SU-DHL-6 (cell line): ENCODE data around the gene CADM2.

Experiments used
- EZH2phosphoT487 ChIP-seq: fragments of 200-600 bp; sonication (generic), shearing (Covaris generic); conservative IDR thresholded peaks from 2 replicates; pipeline ENCODE4 v1.6.1; 2018; ENCODE audit warnings: mild to moderate bottlenecking, antibody characterized with exemption, low read length, moderate library complexity, mixed read lengths
- TF ChIP-seq, protein P1 (sequence below): fragments of 200-600 bp; sonication (generic); IDR thresholded peaks from one replicate; pipeline ENCODE4 v1.5.1; 2017; ENCODE audit warnings: antibody characterized with exemption, mild to moderate bottlenecking, low read length, moderate library complexity; ENCODE audit not compliant: insufficient read depth, poor library complexity, severe bottlenecking

DNA sequence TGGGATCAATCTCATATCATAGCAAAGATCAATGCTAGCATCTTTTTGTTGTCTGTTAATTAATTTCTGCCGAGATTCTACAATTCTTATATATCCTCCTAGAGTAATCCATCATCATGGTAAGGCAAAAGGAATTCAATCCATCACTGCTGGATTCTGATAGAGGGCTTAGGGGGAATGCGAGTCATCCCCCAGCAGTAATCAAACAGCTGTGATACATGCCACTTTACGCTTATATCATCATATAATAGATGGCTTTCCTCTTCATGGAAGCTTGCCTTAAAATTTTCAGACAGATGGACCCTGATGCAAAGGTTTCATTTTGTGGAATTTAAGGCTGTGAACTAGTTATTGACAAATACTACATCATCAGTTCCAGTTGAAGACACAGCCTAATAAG is 645.9 kb downstream of the CADM2 start:
- TF ChIP-seq, protein P1, sequence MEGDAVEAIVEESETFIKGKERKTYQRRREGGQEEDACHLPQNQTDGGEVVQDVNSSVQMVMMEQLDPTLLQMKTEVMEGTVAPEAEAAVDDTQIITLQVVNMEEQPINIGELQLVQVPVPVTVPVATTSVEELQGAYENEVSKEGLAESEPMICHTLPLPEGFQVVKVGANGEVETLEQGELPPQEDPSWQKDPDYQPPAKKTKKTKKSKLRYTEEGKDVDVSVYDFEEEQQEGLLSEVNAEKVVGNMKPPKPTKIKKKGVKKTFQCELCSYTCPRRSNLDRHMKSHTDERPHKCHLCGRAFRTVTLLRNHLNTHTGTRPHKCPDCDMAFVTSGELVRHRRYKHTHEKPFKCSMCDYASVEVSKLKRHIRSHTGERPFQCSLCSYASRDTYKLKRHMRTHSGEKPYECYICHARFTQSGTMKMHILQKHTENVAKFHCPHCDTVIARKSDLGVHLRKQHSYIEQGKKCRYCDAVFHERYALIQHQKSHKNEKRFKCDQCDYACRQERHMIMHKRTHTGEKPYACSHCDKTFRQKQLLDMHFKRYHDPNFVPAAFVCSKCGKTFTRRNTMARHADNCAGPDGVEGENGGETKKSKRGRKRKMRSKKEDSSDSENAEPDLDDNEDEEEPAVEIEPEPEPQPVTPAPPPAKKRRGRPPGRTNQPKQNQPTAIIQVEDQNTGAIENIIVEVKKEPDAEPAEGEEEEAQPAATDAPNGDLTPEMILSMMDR: no peak
- no peak for TF ChIP-seq EZH2phosphoT487
